IgD-negative memory B cell (primary cell): ENCODE results near the gene RPS19. TPM values are rescaled to one million over a fixed set of nuclear protein-coding genes. Genes with fewer than 3 reads are reported as not detected.
A peak's percentile ranks its signal among the peaks of the same experiment; 100 is the strongest.

Experiments used
- H3K27ac Mint-ChIP-seq, 3 donors: one replicate each; pipeline ENCODE4 v1.8.0; 2020 to 2022; ENCODE audit warnings: mild to moderate bottlenecking in 3 of 3, mixed read lengths in 3 of 3, moderate library complexity in 1 of 3
- H3K27me3 Mint-ChIP-seq: one replicate; pipeline ENCODE4 v1.8.0; 2021; ENCODE audit warnings: mixed read lengths
- H3K36me3 Mint-ChIP-seq: one replicate; pipeline ENCODE4 v1.8.0; 2020; ENCODE audit warnings: mild to moderate bottlenecking, mixed read lengths
- H3K4me1 Mint-ChIP-seq, 3 donors: one replicate each; pipeline ENCODE4 v1.8.0; 2020 to 2022; ENCODE audit warnings: mixed read lengths in 3 of 3, mild to moderate bottlenecking in 1 of 3
- H3K4me3 Mint-ChIP-seq, 4 donors: one replicate each; pipeline ENCODE4 v1.8.0; 2020 to 2022; ENCODE audit warnings: mild to moderate bottlenecking in 4 of 4, mixed read lengths in 4 of 4, moderate library complexity in 3 of 4
- H3K9me3 Mint-ChIP-seq, 3 donors: one replicate each; pipeline ENCODE4 v1.8.0; 2020 to 2021; ENCODE audit warnings: mixed read lengths in 3 of 3, mild to moderate bottlenecking in 1 of 3
- polyA plus RNA-seq: library from polyadenylated mRNA; unstranded; fragments of 300-500 nt; fragmentation: Illumina TruSeq; gene quantifications from one replicate; pipeline ENCODE4 v1.2.3, GENCODE V29; 2021

The RPS19 gene
- 7,882 TPM for polyA plus RNA-seq

DNA sequence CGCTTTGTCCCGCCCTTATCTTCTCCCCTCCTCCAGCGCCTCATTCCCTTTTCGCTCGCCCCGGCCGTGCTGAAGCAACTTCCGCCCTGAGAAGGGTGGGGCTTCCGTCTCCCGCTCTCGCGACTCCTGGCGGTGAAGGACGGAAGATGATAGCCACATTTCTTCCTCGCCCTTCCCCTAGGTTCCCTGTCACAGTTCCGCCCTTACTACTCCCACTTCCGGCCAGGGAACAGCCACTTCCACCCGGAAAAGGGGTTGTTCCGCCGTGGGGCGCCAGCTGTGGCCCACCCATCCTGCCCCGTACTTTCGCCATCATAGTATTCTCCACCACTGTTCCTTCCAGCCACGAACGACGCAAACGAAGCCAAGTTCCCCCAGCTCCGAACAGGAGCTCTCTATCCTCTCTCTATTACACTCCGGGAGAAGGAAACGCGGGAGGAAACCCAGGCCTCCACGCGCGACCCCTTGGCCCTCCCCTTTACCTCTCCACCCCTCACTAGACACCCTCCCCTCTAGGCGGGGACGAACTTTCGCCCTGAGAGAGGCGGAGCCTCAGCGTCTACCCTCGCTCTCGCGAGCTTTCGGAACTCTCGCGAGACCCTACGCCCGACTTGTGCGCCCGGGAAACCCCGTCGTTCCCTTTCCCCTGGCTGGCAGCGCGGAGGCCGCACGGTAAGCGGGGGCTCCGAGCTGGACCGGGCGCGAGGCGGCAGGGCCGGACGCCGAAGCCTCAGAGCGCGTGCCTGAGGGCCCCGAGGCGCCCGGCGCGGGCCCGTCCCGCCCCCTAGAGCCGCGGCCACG, at the start of gene RPS19:
TSS of gene RPS19 (plus strand) at position 638 of the 801 bp plus-strand sequence. CDS start 520 bp downstream, outside the sequence.
- Mint-ChIP-seq H3K4me1 (peaks cover 5 to 36% (median 30%) of the 10 kb centered on the region in 3 donors), H3K27ac (peak within 1 kb of the TSS; percentile 90 to 98 (median 93))

DNA sequence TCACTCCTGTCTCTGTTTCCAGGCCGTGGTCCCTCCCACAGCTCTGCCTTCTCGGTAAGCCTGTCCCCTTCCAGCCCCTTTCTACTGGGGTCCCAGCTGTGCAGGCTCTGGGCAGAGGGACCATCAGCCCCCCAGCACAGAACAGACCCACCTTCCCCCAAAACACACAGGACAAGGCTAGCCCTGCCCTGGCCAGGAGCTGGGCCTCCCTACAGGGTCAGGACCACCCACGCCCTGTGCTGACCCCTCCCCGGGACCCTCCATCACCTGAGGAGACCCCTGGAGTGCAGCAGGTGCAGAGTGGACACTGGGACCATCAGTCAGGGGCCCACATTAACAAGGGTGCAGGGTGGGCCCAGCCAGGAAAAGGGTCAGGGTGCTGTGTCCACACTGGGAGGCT, 49.8 kb upstream of the RPS19 start:
- no peaks in the 10 kb centered on the region for H3K9me3 Mint-ChIP-seq
- H3K4me1 Mint-ChIP-seq, result peaks cover 5 to 14% (median 11%) of the 10 kb centered on the region in 3 donors
- no peaks in the 10 kb centered on the region for H3K36me3 Mint-ChIP-seq
- H3K4me3 Mint-ChIP-seq, result no peak overlapping the region
- no peaks in the 10 kb centered on the region for H3K27me3 Mint-ChIP-seq
- H3K27ac Mint-ChIP-seq, result no peak overlapping the region

More for the DNA sequence above, at the start of gene RPS19:
- no peaks in the 10 kb centered on the region for H3K9me3 Mint-ChIP-seq
- no peaks in the 10 kb centered on the region for H3K27me3 Mint-ChIP-seq
- H3K36me3 Mint-ChIP-seq, result peaks cover 2% of the 10 kb centered on the region
- H3K4me3 Mint-ChIP-seq, result peak within 1 kb of the TSS; percentile 89 to 99 (median 96)

DNA sequence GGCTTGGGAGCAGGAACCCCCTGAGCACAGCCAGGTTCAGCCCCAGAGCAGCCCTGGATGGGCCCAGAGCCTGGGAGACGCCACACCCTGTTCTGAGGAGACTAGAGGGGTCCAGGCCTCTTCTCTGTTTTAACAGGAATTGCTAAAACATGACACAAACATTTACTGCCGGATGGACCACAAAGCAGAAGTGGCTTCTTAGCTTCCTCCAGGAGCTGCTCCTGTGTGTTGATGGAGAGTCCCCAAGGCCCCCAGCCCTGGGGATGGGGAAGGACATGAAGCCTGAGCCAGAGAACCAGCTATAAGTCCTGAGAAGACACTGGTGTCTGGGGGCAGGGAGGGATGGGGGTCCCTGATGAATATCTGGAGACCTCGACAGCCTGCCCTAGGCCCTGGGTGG, 49.0 kb upstream of the RPS19 start:
- H3K9me3 Mint-ChIP-seq, result no peaks in the 10 kb centered on the region
- H3K27me3 Mint-ChIP-seq, result no peaks in the 10 kb centered on the region
- H3K4me3 Mint-ChIP-seq, result peak overlapping the region in 2 of 4 donors; percentile 70 to 79
- H3K4me1 Mint-ChIP-seq, result peaks cover 0 to 9% (median 6%) of the 10 kb centered on the region in 3 donors
- peak overlapping the region in 1 of 3 donors; percentile 46 for H3K27ac Mint-ChIP-seq
- no peaks in the 10 kb centered on the region for H3K36me3 Mint-ChIP-seq

- H3K27ac Mint-ChIP-seq, result no peak overlapping the region
- H3K4me3 Mint-ChIP-seq, result peak overlapping the region in 1 of 4 donors; percentile 24
- no peaks in the 10 kb centered on the region for H3K9me3 Mint-ChIP-seq
- no peaks in the 10 kb centered on the region for H3K36me3 Mint-ChIP-seq
- no peaks in the 10 kb centered on the region for H3K27me3 Mint-ChIP-seq
- peaks cover 0 to 9% (median 6%) of the 10 kb centered on the region in 3 donors for H3K4me1 Mint-ChIP-seq
Observed at GRCh38 chr19:41811981-41812380, 48.1 kb upstream of the RPS19 start.

DNA sequence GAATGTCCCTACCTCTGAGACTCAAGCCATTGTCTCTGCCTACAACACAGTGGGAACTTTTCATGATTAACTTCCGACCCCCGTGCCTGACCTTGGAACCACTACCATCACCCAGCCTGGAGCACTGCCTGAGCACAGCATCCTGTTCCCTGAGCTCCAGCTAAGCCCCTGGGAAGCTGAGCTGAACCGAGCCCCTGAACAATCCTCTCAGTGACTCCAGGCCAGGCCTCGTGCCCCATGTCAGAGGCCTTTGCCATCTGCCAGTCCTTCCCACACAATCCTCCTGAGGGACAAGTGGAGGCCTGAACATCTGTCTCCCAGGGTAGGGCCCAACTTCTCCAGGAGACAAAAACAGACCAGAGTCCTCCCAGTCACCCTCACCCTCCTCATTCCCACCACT, 46.1 kb upstream of the RPS19 start:
- Mint-ChIP-seq H3K27me3 (no peaks in the 10 kb centered on the region), H3K9me3 (no peaks in the 10 kb centered on the region), H3K4me1 (peaks cover 0 to 10% (median 6%) of the 10 kb centered on the region in 3 donors), H3K27ac (no peak overlapping the region), H3K4me3 (no peak overlapping the region), H3K36me3 (no peaks in the 10 kb centered on the region)

DNA sequence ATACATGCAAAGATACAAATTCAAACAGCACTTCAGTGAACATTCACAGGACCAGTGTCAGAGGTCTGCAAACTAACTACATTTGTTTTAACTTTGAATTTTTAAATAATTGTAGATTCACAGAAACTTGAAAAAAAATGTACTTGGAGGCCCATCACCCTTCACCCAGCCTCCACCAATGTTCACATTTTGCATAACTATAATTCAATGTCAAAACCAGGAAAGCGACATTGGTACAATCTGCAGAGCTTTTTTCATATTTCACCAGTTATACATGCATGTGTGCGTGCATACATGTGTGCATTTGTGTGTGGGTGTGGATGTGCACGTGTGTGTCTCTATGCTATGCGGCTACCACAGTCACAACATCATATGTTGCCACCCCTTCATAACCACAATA, 44.8 kb upstream of the RPS19 start:
- Mint-ChIP-seq H3K9me3 (no peaks in the 10 kb centered on the region), H3K27me3 (no peaks in the 10 kb centered on the region), H3K4me1 (peaks cover 0 to 10% (median 6%) of the 10 kb centered on the region in 3 donors), H3K36me3 (no peaks in the 10 kb centered on the region), H3K4me3 (no peak overlapping the region), H3K27ac (no peak overlapping the region)

DNA sequence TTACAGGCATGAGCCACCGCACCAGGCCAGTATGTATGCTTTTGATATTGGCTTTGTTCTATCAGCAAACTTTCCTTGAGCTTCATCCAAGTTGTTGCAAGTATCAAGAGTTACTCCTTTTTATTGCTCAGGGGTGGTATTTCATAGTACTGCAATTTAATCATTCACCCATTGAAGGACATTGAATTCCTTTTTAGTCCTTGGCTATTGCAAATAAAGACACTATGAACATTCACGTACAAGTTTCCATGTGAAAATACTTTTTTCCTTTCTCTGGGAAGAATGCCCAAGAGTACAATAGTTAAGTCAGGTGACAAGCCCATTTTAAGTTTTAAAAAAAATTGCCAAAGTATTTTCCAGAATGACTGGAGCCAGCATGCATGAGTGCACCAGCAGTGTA, 43.3 kb upstream of the RPS19 start:
- no peak overlapping the region for H3K27ac Mint-ChIP-seq
- H3K36me3 Mint-ChIP-seq, result no peaks in the 10 kb centered on the region
- H3K4me3 Mint-ChIP-seq, result no peak overlapping the region
- peaks cover 3% of the 10 kb centered on the region for H3K27me3 Mint-ChIP-seq
- H3K9me3 Mint-ChIP-seq, result no peaks in the 10 kb centered on the region
- peaks cover 0 to 5% (median 4%) of the 10 kb centered on the region in 3 donors for H3K4me1 Mint-ChIP-seq

GRCh38 chr19:41821003-41821735, 38.9 kb upstream of the RPS19 start:
- peak overlapping the region in 1 of 3 donors; percentile 23 for H3K27ac Mint-ChIP-seq
- H3K9me3 Mint-ChIP-seq, result no peaks in the 10 kb centered on the region
- H3K36me3 Mint-ChIP-seq, result no peaks in the 10 kb centered on the region
- H3K27me3 Mint-ChIP-seq, result peaks cover 11% of the 10 kb centered on the region
- peak overlapping the region in 1 of 4 donors; percentile 47 for H3K4me3 Mint-ChIP-seq
- peaks cover 0 to 4% (median 3%) of the 10 kb centered on the region in 3 donors for H3K4me1 Mint-ChIP-seq

DNA sequence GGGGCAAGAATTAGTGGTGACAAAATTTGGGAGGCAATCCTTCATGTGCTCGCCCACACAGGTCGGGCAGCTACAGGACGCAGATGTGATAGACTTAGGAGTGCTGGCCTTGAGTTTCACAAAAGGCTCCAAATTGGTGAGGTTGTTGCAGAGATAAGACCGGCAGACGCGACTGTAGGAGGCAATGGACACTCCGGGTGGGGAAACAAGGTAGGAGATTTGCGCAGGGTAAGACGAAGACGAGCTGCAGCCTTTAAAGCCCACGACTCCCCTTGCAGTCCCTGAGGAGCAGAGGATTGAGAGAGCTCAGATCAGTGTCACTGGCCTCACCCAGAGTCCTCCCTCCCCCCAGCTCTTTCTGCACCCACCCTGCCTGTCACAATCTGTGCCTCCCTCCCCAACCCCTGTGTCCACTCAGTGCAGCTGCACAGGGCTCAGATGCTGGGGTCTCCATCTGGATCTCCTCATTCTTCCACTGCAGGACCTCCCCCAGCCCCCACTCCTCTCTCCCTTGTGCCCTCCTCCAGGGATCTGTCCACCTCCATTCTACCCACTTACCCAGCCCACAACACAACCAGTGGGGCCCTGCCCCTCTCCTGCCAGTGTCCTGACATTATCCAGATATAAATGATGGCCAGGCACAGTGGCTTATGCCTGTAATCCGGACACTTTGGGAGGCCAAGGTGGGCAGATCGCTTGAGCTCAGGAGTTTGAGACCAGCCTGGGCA, 21.9 kb upstream of the RPS19 start:
- Mint-ChIP-seq H3K9me3 (no peaks in the 10 kb centered on the region), H3K4me3 (no peak overlapping the region), H3K4me1 (no peaks in the 10 kb centered on the region), H3K27me3 (peaks cover 18% of the 10 kb centered on the region), H3K36me3 (no peaks in the 10 kb centered on the region), H3K27ac (no peak overlapping the region)

- Mint-ChIP-seq H3K4me3 (no peak overlapping the region), H3K27me3 (peaks cover 18% of the 10 kb centered on the region), H3K36me3 (no peaks in the 10 kb centered on the region), H3K27ac (no peak overlapping the region), H3K9me3 (no peaks in the 10 kb centered on the region), H3K4me1 (no peaks in the 10 kb centered on the region)
Observed at GRCh38 chr19:41839211-41839610, 20.8 kb upstream of the RPS19 start.

DNA sequence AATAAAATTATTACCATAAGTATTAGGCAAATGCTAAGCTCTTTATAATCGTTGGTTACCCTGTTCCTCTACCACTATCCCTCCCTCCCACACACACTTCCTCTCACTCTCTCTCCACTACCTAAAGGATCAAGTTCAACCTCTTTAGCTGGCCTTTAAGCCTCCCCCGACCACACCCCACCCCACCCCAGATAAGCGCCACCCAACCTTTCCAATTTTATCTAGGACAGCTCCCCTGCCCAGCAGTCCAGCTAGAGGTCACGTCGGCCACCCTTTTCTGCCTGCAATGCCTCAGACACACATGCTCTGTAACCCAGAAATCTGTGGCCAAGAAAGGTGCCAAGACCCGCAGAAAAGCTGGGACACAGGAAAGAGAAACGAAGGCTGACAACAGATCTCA, 16.7 kb upstream of the RPS19 start:
- Mint-ChIP-seq H3K27ac (no peak overlapping the region), H3K4me1 (peaks cover 0 to 4% (median 0%) of the 10 kb centered on the region in 3 donors), H3K4me3 (no peak overlapping the region), H3K27me3 (peaks cover 5% of the 10 kb centered on the region), H3K9me3 (no peaks in the 10 kb centered on the region), H3K36me3 (no peaks in the 10 kb centered on the region)

- Mint-ChIP-seq H3K4me3 (no peak within 1 kb of the TSS), H3K27ac (no peak within 1 kb of the TSS), H3K4me1 (peaks cover 0 to 4% (median 0%) of the 10 kb centered on the region in 3 donors), H3K9me3 (no peaks in the 10 kb centered on the region), H3K27me3 (peaks cover 1% of the 10 kb centered on the region), H3K36me3 (peaks cover 3% of the 10 kb centered on the region)
Observed at GRCh38 chr19:41844601-41845000, 15.5 kb upstream of the RPS19 start, which contains the start of gene LYPD4. LYPD4 (minus strand) TSS chr19:41844683; CDS start chr19:41839285, 5,398 bp downstream.

DNA sequence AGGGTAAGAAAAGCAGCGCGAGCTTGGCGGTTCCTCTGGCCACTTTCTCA, 15.2 kb upstream of the RPS19 start, which contains the start of gene DMRTC2:
TSS of gene DMRTC2 (plus strand) at position 42 of the 50 bp plus-strand sequence. CDS start 2,387 bp downstream, outside the sequence.
- Mint-ChIP-seq H3K4me3 (no peak within 1 kb of the TSS), H3K4me1 (peaks cover 0 to 4% (median 0%) of the 10 kb centered on the region in 3 donors), H3K27ac (no peak within 1 kb of the TSS), H3K27me3 (peaks cover 1% of the 10 kb centered on the region), H3K9me3 (no peaks in the 10 kb centered on the region), H3K36me3 (peaks cover 3% of the 10 kb centered on the region)

DNA sequence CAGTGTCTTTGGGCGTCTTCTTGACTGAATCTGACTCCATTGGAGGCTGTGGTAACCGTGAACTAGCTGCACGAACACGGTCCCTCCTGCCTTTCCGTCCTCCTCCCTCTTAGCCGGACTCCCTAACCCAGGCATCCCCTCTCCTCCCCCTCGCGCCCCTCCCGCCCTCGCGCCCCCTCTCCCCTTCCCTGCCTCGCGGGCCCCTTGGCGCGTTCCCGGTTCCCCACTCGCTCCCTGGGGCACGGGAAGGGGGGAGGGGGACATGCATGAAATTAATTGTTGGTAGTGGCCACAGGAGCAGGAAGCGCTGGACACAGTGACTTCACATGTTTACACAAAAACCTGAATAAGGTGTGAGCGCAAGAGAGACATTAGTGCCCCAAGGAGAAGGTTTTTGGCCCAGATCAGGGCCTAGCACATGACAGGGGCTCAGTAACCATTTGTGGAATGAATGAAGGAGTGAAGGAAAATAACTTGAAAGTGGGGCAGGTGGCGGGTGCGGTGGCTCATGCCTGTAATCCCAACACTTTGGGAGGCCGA, 14.9 kb upstream of the RPS19 start:
- Mint-ChIP-seq H3K9me3 (no peaks in the 10 kb centered on the region), H3K36me3 (peaks cover 3% of the 10 kb centered on the region), H3K27me3 (peaks cover 4% of the 10 kb centered on the region), H3K4me1 (peaks cover 0 to 4% (median 0%) of the 10 kb centered on the region in 3 donors), H3K4me3 (no peak overlapping the region), H3K27ac (no peak overlapping the region)
